ENCODE results near the gene AKR1C4. TPM values are rescaled to one million over a fixed set of nuclear protein-coding genes. Genes with fewer than 3 reads are reported as not detected.
"Not testable (repeated sequence)": the region's sequence is repeated elsewhere in the genome, so short reads cannot be mapped to it uniquely, and the experiment has no call there.

AKR1C4 gene
- total RNA-seq, 1 experiment from 2014 or later, result not detected

DNA sequence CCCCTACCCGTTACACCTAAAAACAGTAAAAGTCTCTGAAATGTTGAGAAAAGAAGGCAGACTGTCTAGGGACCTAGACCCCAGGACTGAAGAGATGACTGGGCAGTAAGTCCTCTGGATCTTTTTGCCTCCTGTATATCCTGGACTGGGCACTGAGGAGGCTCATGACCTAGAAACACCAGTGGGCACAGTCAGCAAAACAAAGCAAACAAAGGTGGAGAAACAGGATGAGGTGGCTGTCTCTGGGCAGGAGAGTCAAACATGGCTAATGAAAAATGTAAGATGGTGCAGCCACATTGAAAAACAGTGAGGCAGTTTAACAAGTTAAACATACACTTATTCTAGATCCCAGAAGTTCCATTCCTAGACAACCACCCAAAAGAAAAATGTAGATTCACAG lies 45.9 kb downstream of the AKR1C4 start:
- no peaks in the 10 kb centered on the region for H3K9me3 ChIP-seq (ENCODE audit: low read length)
- no peaks in the 10 kb centered on the region for H4K20me1 ChIP-seq (ENCODE audit: insufficient read depth, low read depth, low read length)
- H3K9ac ChIP-seq (ENCODE audit: low read length), result no peak overlapping the region
- no peak overlapping the region for H3K4me3 ChIP-seq (ENCODE audit: low read length)
- H3K4me1 ChIP-seq (ENCODE audit: low read length), result no peaks in the 10 kb centered on the region
- no peak overlapping the region for H3K27ac ChIP-seq (ENCODE audit: low read length)
- H3K27me3 ChIP-seq (ENCODE audit: low read length), result no peaks in the 10 kb centered on the region
- no peak for DNase-seq
- no peak overlapping the region for H2AFZ ChIP-seq (ENCODE audit: low read length)
- no peaks in the 10 kb centered on the region for H3K9me2 ChIP-seq (replicated peaks; ENCODE audit: insufficient read depth, low read length)
- H3K4me2 ChIP-seq (ENCODE audit: low read depth, low read length, poor library complexity, severe bottlenecking), result no peak overlapping the region
- no peaks in the 10 kb centered on the region for H3K79me2 ChIP-seq (ENCODE audit: low read length)
- no peaks in the 10 kb centered on the region for H3K36me3 ChIP-seq (ENCODE audit: insufficient read depth, low read length)

DNA sequence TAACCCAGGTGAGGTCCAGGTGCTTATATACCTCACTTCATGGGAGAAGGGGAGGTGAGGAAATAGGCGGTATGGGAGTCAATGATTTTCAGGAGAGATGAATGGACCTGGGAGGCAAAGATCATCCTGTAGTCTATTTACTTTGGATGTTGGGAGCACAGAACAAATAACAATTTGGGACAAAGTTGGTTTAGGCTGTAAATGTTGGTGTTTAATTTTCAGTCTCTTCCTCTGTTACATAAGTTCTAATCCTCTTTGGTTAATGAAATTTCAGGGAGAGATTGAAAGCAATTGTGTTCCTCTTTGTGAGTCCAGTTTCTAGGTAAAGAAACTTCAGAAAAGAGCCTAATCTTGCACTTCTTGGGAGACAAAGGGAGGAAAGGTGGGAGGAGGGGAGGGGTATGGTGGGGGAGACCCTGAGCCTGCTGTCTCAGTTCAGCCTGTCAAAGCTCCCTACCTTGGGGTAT lies 46.9 kb downstream of the AKR1C4 start:
- Histone ChIP-seq H3K4me1 (ENCODE audit: low read length) (no peaks in the 10 kb centered on the region), H3K9ac (ENCODE audit: low read length) (no peak overlapping the region), H3K27me3 (ENCODE audit: low read length) (no peaks in the 10 kb centered on the region), H3K9me3 (ENCODE audit: low read length) (no peaks in the 10 kb centered on the region), H2AFZ (ENCODE audit: low read length) (no peak overlapping the region), H3K9me2 (replicated peaks; ENCODE audit: insufficient read depth, low read length) (no peaks in the 10 kb centered on the region), H3K36me3 (ENCODE audit: insufficient read depth, low read length) (no peaks in the 10 kb centered on the region), H3K4me2 (ENCODE audit: low read depth, low read length, poor library complexity, severe bottlenecking) (no peak overlapping the region), H3K4me3 (ENCODE audit: low read length) (no peak overlapping the region), H3K27ac (ENCODE audit: low read length) (no peak overlapping the region), H3K79me2 (ENCODE audit: low read length) (no peaks in the 10 kb centered on the region), H4K20me1 (ENCODE audit: insufficient read depth, low read depth, low read length) (no peaks in the 10 kb centered on the region)
- DNase-seq, result no peak

GRCh38 chr10:5252177-5253037 lies 55.8 kb downstream of the AKR1C4 start:
- Histone ChIP-seq H3K9me2 (replicated peaks; ENCODE audit: insufficient read depth, low read length) (no peaks in the 10 kb centered on the region), H3K9me3 (ENCODE audit: low read length) (no peaks in the 10 kb centered on the region), H3K4me3 (ENCODE audit: low read length) (no peak overlapping the region), H3K27ac (ENCODE audit: low read length) (no peak overlapping the region), H3K9ac (ENCODE audit: low read length) (no peak overlapping the region), H2AFZ (ENCODE audit: low read length) (no peak overlapping the region), H3K27me3 (ENCODE audit: low read length) (no peaks in the 10 kb centered on the region), H4K20me1 (ENCODE audit: insufficient read depth, low read depth, low read length) (no peaks in the 10 kb centered on the region), H3K36me3 (ENCODE audit: insufficient read depth, low read length) (no peaks in the 10 kb centered on the region), H3K79me2 (ENCODE audit: low read length) (no peaks in the 10 kb centered on the region), H3K4me1 (ENCODE audit: low read length) (no peaks in the 10 kb centered on the region), H3K4me2 (ENCODE audit: low read depth, low read length, poor library complexity, severe bottlenecking) (no peak overlapping the region)
- no peak for DNase-seq

GRCh38 chr10:5254488-5254887 lies 57.9 kb downstream of the AKR1C4 start:
- Histone ChIP-seq H3K4me3 (ENCODE audit: low read length) (no peak overlapping the region), H3K9ac (ENCODE audit: low read length) (no peak overlapping the region), H3K9me3 (ENCODE audit: low read length) (no peaks in the 10 kb centered on the region), H3K27me3 (ENCODE audit: low read length) (no peaks in the 10 kb centered on the region), H3K9me2 (replicated peaks; ENCODE audit: insufficient read depth, low read length) (no peaks in the 10 kb centered on the region), H3K4me1 (ENCODE audit: low read length) (no peaks in the 10 kb centered on the region), H3K36me3 (ENCODE audit: insufficient read depth, low read length) (no peaks in the 10 kb centered on the region), H3K4me2 (ENCODE audit: low read depth, low read length, poor library complexity, severe bottlenecking) (no peak overlapping the region), H3K27ac (ENCODE audit: low read length) (no peak overlapping the region), H2AFZ (ENCODE audit: low read length) (no peak overlapping the region), H4K20me1 (ENCODE audit: insufficient read depth, low read depth, low read length) (no peaks in the 10 kb centered on the region), H3K79me2 (ENCODE audit: low read length) (no peaks in the 10 kb centered on the region)
- no peak for DNase-seq

- not testable (repeated sequence) for H3K4me3 ChIP-seq (ENCODE audit: low read length); H3K27me3 ChIP-seq (ENCODE audit: low read length); H3K9me2 ChIP-seq (replicated peaks; ENCODE audit: insufficient read depth, low read length); H3K9me3 ChIP-seq (ENCODE audit: low read length); H3K4me1 ChIP-seq (ENCODE audit: low read length); H3K9ac ChIP-seq (ENCODE audit: low read length); DNase-seq; H2AFZ ChIP-seq (ENCODE audit: low read length); H3K27ac ChIP-seq (ENCODE audit: low read length); H3K79me2 ChIP-seq (ENCODE audit: low read length); H4K20me1 ChIP-seq (ENCODE audit: insufficient read depth, low read depth, low read length); H3K36me3 ChIP-seq (ENCODE audit: insufficient read depth, low read length); H3K4me2 ChIP-seq (ENCODE audit: low read depth, low read length, poor library complexity, severe bottlenecking)
Observed at GRCh38 chr10:5257768-5258167, 61.1 kb downstream of the AKR1C4 start.

DNA sequence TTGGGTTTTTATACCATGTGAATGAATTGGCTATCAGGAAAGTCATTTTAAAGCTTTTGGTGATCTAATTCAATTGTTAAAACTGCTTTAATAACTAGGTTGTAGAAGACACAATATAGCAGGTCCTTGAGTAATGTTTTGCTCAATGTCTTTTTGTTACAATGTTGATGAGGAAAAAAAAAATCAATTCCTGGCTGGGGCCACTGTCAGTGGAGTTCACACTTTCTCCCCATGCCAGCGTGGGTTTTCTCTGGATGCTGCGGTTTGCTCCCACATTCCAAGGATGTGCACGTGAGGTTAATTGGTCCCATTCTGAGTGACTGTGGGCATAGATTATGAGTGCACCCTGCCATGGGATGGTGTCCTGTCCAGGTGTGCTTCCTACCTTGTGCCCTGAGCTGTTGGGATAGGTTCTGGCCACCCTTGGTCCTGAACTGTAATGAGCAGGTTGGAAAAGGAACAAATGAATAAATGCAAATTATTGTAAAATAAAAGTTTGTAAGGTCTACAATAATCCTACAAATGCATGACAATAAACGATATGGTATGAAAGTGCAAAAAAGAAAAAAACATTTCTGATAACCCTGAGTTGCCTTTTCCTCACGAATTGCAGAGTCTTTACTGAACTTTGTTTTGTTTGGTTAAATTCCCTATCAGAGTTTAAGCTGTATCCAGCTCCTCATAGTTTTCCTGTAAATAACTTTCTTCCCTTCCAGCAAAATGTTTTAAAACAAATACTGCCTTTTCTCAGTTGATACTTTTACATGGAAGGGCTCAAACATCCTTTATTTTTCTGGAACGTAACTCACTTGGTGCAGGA lies 62.7 kb downstream of the AKR1C4 start:
- Histone ChIP-seq H3K79me2 (ENCODE audit: low read length) (no peaks in the 10 kb centered on the region), H3K9me2 (replicated peaks; ENCODE audit: insufficient read depth, low read length) (no peaks in the 10 kb centered on the region), H3K36me3 (ENCODE audit: insufficient read depth, low read length) (no peaks in the 10 kb centered on the region), H3K27me3 (ENCODE audit: low read length) (no peaks in the 10 kb centered on the region), H2AFZ (ENCODE audit: low read length) (no peak overlapping the region), H3K9me3 (ENCODE audit: low read length) (no peaks in the 10 kb centered on the region), H3K4me1 (ENCODE audit: low read length) (no peaks in the 10 kb centered on the region), H3K4me2 (ENCODE audit: low read depth, low read length, poor library complexity, severe bottlenecking) (no peak overlapping the region), H3K27ac (ENCODE audit: low read length) (no peak overlapping the region), H3K9ac (ENCODE audit: low read length) (no peak overlapping the region), H4K20me1 (ENCODE audit: insufficient read depth, low read depth, low read length) (no peaks in the 10 kb centered on the region), H3K4me3 (ENCODE audit: low read length) (no peak overlapping the region)
- no peak for DNase-seq

DNA sequence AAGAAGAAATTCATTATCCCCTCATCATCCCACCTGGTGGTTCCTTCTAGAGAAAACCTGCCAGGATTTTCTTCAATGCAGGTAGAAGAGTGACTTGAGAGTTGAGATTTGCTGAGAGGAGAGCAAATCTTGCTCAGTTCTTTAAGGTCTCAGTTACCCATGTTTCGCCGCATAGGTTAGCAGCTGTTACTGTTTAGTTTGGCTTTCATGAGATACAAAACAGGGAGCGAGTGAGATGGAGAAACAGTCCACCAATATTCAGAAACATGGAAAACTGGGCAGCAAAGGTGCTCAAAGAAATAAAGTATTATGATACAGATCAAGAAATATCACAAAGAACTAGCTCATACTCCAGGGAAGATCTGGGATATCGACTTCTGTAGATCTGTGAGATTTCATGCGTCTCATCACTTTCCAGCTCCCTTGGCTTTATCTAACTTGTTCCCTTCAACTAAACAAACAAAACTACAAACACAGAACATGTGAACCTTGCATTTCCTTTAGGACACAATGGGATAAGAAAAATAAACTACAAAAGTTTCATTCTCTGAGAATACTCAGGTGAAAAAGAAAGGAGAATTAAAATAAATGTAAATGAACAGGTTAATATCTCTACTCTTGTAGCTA lies 63.4 kb downstream of the AKR1C4 start:
- Histone ChIP-seq H3K9me2 (replicated peaks; ENCODE audit: insufficient read depth, low read length) (no peaks in the 10 kb centered on the region), H3K9me3 (ENCODE audit: low read length) (no peaks in the 10 kb centered on the region), H3K9ac (ENCODE audit: low read length) (no peak overlapping the region), H3K79me2 (ENCODE audit: low read length) (no peaks in the 10 kb centered on the region), H2AFZ (ENCODE audit: low read length) (no peak overlapping the region), H3K4me2 (ENCODE audit: low read depth, low read length, poor library complexity, severe bottlenecking) (no peak overlapping the region), H4K20me1 (ENCODE audit: insufficient read depth, low read depth, low read length) (no peaks in the 10 kb centered on the region), H3K4me1 (ENCODE audit: low read length) (no peaks in the 10 kb centered on the region), H3K36me3 (ENCODE audit: insufficient read depth, low read length) (no peaks in the 10 kb centered on the region), H3K4me3 (ENCODE audit: low read length) (no peak overlapping the region), H3K27ac (ENCODE audit: low read length) (no peak overlapping the region), H3K27me3 (ENCODE audit: low read length) (no peaks in the 10 kb centered on the region)
- no peak for DNase-seq

GRCh38 chr10:5260828-5261227 lies 64.2 kb downstream of the AKR1C4 start:
- no peak overlapping the region for H3K4me2 ChIP-seq (ENCODE audit: low read depth, low read length, poor library complexity, severe bottlenecking)
- no peak overlapping the region for H3K4me3 ChIP-seq (ENCODE audit: low read length)
- no peaks in the 10 kb centered on the region for H3K9me2 ChIP-seq (replicated peaks; ENCODE audit: insufficient read depth, low read length)
- H3K27me3 ChIP-seq (ENCODE audit: low read length), result no peaks in the 10 kb centered on the region
- H3K9ac ChIP-seq (ENCODE audit: low read length), result no peak overlapping the region
- H3K27ac ChIP-seq (ENCODE audit: low read length), result no peak overlapping the region
- no peaks in the 10 kb centered on the region for H3K9me3 ChIP-seq (ENCODE audit: low read length)
- H2AFZ ChIP-seq (ENCODE audit: low read length), result no peak overlapping the region
- no peak for DNase-seq
- H3K36me3 ChIP-seq (ENCODE audit: insufficient read depth, low read length), result no peaks in the 10 kb centered on the region
- H3K4me1 ChIP-seq (ENCODE audit: low read length), result no peaks in the 10 kb centered on the region
- no peaks in the 10 kb centered on the region for H3K79me2 ChIP-seq (ENCODE audit: low read length)
- no peaks in the 10 kb centered on the region for H4K20me1 ChIP-seq (ENCODE audit: insufficient read depth, low read depth, low read length)

Data from Karpas-422 (cell line).